Chondrocyte (in vitro differentiated cells): ENCODE results near the gene NDUFAF5. TPM values are rescaled to one million over a fixed set of nuclear protein-coding genes. Genes with fewer than 3 reads are reported as not detected.

ENCODE experiments used
- DNase-seq: peaks from one replicate; pipeline ENCODE4 v3.0.0; 2021; ENCODE audit warnings: mixed read lengths, low spot score
- H3K27ac Mint-ChIP-seq: one replicate; pipeline ENCODE4 v1.8.0; 2021; ENCODE audit warnings: mild to moderate bottlenecking, moderate library complexity, mixed read lengths; ENCODE audit not compliant: unreplicated experiment
- H3K27me3 Mint-ChIP-seq: 2 replicates; pipeline ENCODE4 v1.8.0; 2021; ENCODE audit warnings: low read depth, mixed read lengths
- H3K36me3 Mint-ChIP-seq: 2 replicates; pipeline ENCODE4 v1.8.0; 2021; ENCODE audit warnings: low read depth, mixed read lengths
- H3K4me1 Mint-ChIP-seq: 2 replicates; pipeline ENCODE4 v1.8.0; 2021; ENCODE audit warnings: low read depth, mild to moderate bottlenecking, mixed read lengths
- H3K4me3 Mint-ChIP-seq: one replicate; pipeline ENCODE4 v1.8.0; 2021; ENCODE audit warnings: mild to moderate bottlenecking, moderate library complexity, mixed read lengths; ENCODE audit not compliant: unreplicated experiment
- H3K9me3 Mint-ChIP-seq: 2 replicates; pipeline ENCODE4 v1.8.0; 2021; ENCODE audit warnings: low read depth, mixed read lengths
- CTCF ChIP-seq: fragments of 200-600 bp; sonication (generic); IDR thresholded peaks from 2 replicates; pipeline ENCODE4 v1.5.0; 2021; ENCODE audit warnings: antibody characterized with exemption, mild to moderate bottlenecking, moderate library complexity
- total RNA-seq: library from RNA; stranded (reverse); gene quantifications from 3 replicates; pipeline ENCODE4 v1.2.1, GENCODE V29; 2021

The NDUFAF5 gene
- total RNA-seq, 1 donor from 2014 or later = 21.1 TPM

DNA sequence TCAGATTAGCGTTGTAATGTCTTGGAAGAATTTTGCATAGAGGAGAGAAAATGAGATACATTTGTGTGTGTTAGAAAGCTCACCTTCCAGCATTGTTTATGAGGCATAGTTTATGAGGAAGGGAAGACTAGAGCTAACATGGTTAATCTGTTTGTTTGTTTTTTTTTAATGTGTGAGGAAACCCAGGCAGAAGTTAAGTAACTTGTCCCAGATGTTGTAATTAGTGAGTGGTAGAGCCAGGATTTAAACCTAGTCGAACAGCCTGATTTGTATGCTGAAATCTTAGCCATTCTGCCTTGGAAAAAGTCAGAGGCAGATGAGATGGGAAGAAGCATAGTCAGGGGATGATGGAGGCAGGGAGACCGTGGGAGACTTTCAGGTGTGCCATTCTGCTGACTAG, 29.1 kb downstream of the NDUFAF5 start:
- H3K4me3 Mint-ChIP-seq = no peak overlapping the region
- H3K27ac Mint-ChIP-seq = no peak overlapping the region
- H3K36me3 Mint-ChIP-seq = peaks cover 27% of the 10 kb centered on the region
- peaks cover 7% of the 10 kb centered on the region for H3K4me1 Mint-ChIP-seq
- TF ChIP-seq CTCF = no peak
- H3K27me3 Mint-ChIP-seq = no peaks in the 10 kb centered on the region
- DNase-seq = no peak
- no peaks in the 10 kb centered on the region for H3K9me3 Mint-ChIP-seq

DNA sequence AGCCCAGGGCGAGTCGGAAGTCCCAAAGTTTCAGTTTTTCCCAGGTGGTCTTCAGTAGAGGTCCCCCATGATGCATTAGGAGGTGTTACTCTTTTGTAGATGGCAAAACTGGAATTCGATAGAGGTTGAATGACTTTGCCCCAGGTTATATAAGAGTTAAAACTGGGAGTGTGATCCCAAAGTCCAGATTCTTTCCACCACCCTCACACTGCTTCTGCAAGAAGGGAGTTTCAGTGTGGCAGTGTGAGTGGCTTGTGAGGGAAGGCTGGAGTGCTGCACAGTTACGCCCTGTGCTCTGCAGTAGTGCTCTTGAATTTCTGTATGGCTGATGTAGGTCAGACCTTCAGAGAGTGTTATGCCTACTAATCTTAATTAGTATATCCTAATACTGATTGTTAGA, 29.8 kb downstream of the NDUFAF5 start:
- no peaks in the 10 kb centered on the region for H3K9me3 Mint-ChIP-seq
- no peak for TF ChIP-seq CTCF
- H3K4me3 Mint-ChIP-seq = no peak overlapping the region
- H3K36me3 Mint-ChIP-seq = peaks cover 27% of the 10 kb centered on the region
- no peaks in the 10 kb centered on the region for H3K27me3 Mint-ChIP-seq
- H3K4me1 Mint-ChIP-seq = peaks cover 7% of the 10 kb centered on the region
- DNase-seq = no peak
- no peak overlapping the region for H3K27ac Mint-ChIP-seq

- peaks cover 27% of the 10 kb centered on the region for H3K36me3 Mint-ChIP-seq
These were observed 31.9 kb downstream of the NDUFAF5 start for GRCh38 chr20:13816757-13817156.

DNA sequence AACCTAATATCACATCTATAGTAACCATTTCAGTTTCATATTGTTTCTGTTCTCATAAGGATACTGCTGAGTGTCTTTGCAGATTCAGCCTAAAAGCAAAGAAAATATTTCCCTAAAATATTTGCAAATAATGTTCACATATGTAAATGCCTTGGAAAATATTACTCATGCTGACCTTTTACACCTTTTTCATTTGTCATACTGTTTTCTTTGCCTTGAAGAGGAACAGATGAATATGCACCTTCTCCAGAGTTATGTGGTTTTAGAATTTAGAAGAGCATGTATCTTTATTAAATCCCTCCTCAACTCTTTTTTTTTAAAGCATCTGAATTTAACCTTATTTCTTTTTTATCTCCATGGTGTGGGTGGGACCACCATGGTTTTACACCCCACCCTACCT, 32.5 kb downstream of the NDUFAF5 start:
- H3K4me1 Mint-ChIP-seq = peaks cover 7% of the 10 kb centered on the region
- no peaks in the 10 kb centered on the region for H3K9me3 Mint-ChIP-seq
- H3K36me3 Mint-ChIP-seq = peaks cover 24% of the 10 kb centered on the region
- no peaks in the 10 kb centered on the region for H3K27me3 Mint-ChIP-seq
- TF ChIP-seq CTCF = no peak
- no peak overlapping the region for H3K4me3 Mint-ChIP-seq
- no peak for DNase-seq
- no peak overlapping the region for H3K27ac Mint-ChIP-seq

More at GRCh38 chr20:13816757-13817156, 31.9 kb downstream of the NDUFAF5 start:
- Mint-ChIP-seq H3K4me3 (no peak overlapping the region), H3K27me3 (no peaks in the 10 kb centered on the region), H3K27ac (no peak overlapping the region), H3K4me1 (peaks cover 7% of the 10 kb centered on the region), H3K9me3 (no peaks in the 10 kb centered on the region)
- DNase-seq = no peak
- no peak for TF ChIP-seq CTCF

DNA sequence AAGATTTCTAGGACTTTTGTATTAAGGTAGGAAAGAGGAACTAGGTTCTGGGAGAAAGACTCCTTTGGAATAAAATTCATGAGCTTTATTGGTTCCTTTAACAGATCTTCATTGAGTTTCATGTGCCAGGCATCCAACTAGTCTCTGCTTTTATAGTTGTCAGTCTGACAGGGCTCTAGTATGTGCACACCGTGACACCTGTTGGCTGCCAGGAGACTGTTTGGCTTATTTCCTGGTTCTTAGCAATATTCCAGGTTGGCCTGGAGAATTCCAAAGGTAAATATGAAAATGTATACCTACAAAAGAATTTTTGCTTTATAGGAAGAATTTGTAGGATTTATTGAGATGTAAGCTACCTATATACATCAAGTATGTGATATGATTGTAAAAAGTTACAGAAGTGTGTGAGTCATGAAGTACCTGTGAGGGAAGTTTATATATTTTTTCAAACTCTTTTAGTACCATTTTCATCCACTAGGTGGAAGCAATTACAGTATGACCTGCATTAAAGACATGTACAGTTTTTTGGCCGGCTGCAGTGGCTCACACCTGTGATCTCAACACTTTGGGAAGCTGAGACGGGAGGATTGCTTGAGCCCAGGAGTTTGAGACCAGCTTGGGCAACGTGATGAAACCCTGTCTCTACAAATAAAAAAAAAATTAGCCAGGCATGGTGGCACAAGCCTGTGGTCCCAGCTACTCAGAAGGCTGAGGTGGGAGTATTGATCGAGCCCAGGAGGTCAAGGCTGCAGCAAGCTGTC, 35.2 kb downstream of the NDUFAF5 start:
- H3K36me3 Mint-ChIP-seq = peaks cover 18% of the 10 kb centered on the region
- H3K9me3 Mint-ChIP-seq = no peaks in the 10 kb centered on the region
- TF ChIP-seq CTCF = peak; percentile 88
- H3K4me3 Mint-ChIP-seq = no peak overlapping the region
- DNase-seq = no peak
- H3K4me1 Mint-ChIP-seq = peaks cover 7% of the 10 kb centered on the region
- no peaks in the 10 kb centered on the region for H3K27me3 Mint-ChIP-seq
- no peak overlapping the region for H3K27ac Mint-ChIP-seq
